SU-DHL-6 (cell line): ENCODE data around the gene CHD2.

Experiments
- H2AFZ ChIP-seq: fragments of 200-600 bp; sonication (generic); 2 replicates; pipeline ENCODE4 v1.6.1; 2014; ENCODE audit warnings: low read depth, mild to moderate bottlenecking, moderate library complexity, mixed read lengths, antibody characterized with exemption, low read length; ENCODE audit not compliant: severe bottlenecking
- H3F3A ChIP-seq: fragments of 200-600 bp; shearing (Covaris generic); 2 replicates; pipeline ENCODE4 v1.6.0; 2016; ENCODE audit warnings: antibody characterized with exemption, mild to moderate bottlenecking; ENCODE audit not compliant: insufficient read depth
- H3K27ac ChIP-seq: fragments of 200-600 bp; sonication (generic); 2 replicates; pipeline ENCODE4 v1.5.1; 2016; ENCODE audit warnings: low read depth, mild to moderate bottlenecking, low read length, moderate library complexity, mixed read lengths
- H3K27me3 ChIP-seq: fragments of 200-600 bp; sonication (generic), shearing (Covaris generic); 2 replicates; pipeline ENCODE4 v1.6.0; 2014; ENCODE audit warnings: mild to moderate bottlenecking, low read length
- H3K36me3 ChIP-seq: fragments of 200-600 bp; sonication (generic); 2 replicates; pipeline ENCODE4 v1.6.1; 2014; ENCODE audit warnings: mild to moderate bottlenecking, low read length, mixed read lengths
- H3K4me2 ChIP-seq: fragments of 300-600, 200-600 bp; shearing (Covaris generic), sonication (generic); 2 replicates; pipeline ENCODE4 v1.6.0; 2014; ENCODE audit warnings: low read length, low read depth, mild to moderate bottlenecking; ENCODE audit not compliant: poor library complexity, severe bottlenecking
- H3K4me3 ChIP-seq: fragments of 200-600 bp; sonication (generic); 2 replicates; pipeline ENCODE4 v1.5.1; 2014; ENCODE audit warnings: antibody characterized with exemption, low read length, mild to moderate bottlenecking, mixed read lengths; ENCODE audit not compliant: insufficient read depth, poor library complexity, severe bottlenecking
- H3K79me2 ChIP-seq: fragments of 200-600 bp; sonication (generic); 2 replicates; pipeline ENCODE4 v1.6.1; 2014; ENCODE audit warnings: mild to moderate bottlenecking, low read length, moderate library complexity; ENCODE audit not compliant: insufficient read depth
- H3K9ac ChIP-seq: fragments of 200-600 bp; sonication (generic); 2 replicates; pipeline ENCODE4 v1.7.0; 2014; ENCODE audit warnings: mild to moderate bottlenecking, low read length
- H3K9me2 ChIP-seq: fragments of 200-600 bp; sonication (generic); replicated peaks from 2 replicates; pipeline ENCODE4 v1.6.1; 2014; ENCODE audit warnings: low read length; ENCODE audit not compliant: insufficient read depth
- H3K9me3 ChIP-seq: fragments of 200-600 bp; sonication (generic); 2 replicates; pipeline ENCODE4 v1.6.1; 2014; ENCODE audit warnings: low read length, mixed read lengths; ENCODE audit not compliant: insufficient read depth
- H4K20me1 ChIP-seq: fragments of 200-600 bp; sonication (generic); 2 replicates; pipeline ENCODE4 v1.6.1; 2014; ENCODE audit warnings: low read depth, mild to moderate bottlenecking, antibody characterized with exemption, low read length, moderate library complexity, mixed read lengths
- EZH2phosphoT487 ChIP-seq: fragments of 200-600 bp; sonication (generic), shearing (Covaris generic); conservative IDR thresholded peaks from 2 replicates; pipeline ENCODE4 v1.6.1; 2018; ENCODE audit warnings: mild to moderate bottlenecking, antibody characterized with exemption, low read length, moderate library complexity, mixed read lengths
- TF ChIP-seq, protein P1 (sequence below): fragments of 200-600 bp; sonication (generic); IDR thresholded peaks from one replicate; pipeline ENCODE4 v1.5.1; 2017; ENCODE audit warnings: antibody characterized with exemption, mild to moderate bottlenecking, low read length, moderate library complexity; ENCODE audit not compliant: insufficient read depth, poor library complexity, severe bottlenecking

CHD2 gene

GRCh38 chr15:93074599-93074998, 174.5 kb downstream of the CHD2 start:
- Histone ChIP-seq H3K4me3 (no peak overlapping the region), H3K9me3 (no peaks in the 10 kb centered on the region), H3K27me3 (no peaks in the 10 kb centered on the region), H3K9me2 (no peaks in the 10 kb centered on the region), H3K36me3 (no peaks in the 10 kb centered on the region), H3K4me2 (no peak overlapping the region), H3K79me2 (no peaks in the 10 kb centered on the region), H4K20me1 (no peaks in the 10 kb centered on the region), H3K27ac (no peak overlapping the region), H2AFZ (no peak overlapping the region), H3F3A (no peaks in the 10 kb centered on the region), H3K9ac (no peak overlapping the region)
- TF ChIP-seq, protein P1, sequence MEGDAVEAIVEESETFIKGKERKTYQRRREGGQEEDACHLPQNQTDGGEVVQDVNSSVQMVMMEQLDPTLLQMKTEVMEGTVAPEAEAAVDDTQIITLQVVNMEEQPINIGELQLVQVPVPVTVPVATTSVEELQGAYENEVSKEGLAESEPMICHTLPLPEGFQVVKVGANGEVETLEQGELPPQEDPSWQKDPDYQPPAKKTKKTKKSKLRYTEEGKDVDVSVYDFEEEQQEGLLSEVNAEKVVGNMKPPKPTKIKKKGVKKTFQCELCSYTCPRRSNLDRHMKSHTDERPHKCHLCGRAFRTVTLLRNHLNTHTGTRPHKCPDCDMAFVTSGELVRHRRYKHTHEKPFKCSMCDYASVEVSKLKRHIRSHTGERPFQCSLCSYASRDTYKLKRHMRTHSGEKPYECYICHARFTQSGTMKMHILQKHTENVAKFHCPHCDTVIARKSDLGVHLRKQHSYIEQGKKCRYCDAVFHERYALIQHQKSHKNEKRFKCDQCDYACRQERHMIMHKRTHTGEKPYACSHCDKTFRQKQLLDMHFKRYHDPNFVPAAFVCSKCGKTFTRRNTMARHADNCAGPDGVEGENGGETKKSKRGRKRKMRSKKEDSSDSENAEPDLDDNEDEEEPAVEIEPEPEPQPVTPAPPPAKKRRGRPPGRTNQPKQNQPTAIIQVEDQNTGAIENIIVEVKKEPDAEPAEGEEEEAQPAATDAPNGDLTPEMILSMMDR, result no peak
- no peak for TF ChIP-seq EZH2phosphoT487

- Histone ChIP-seq H3K4me3 (no peak overlapping the region), H3K9me3 (no peaks in the 10 kb centered on the region), H3K9me2 (no peaks in the 10 kb centered on the region), H4K20me1 (no peaks in the 10 kb centered on the region), H2AFZ (no peak overlapping the region), H3K27me3 (no peaks in the 10 kb centered on the region), H3K36me3 (no peaks in the 10 kb centered on the region), H3K9ac (no peak overlapping the region), H3K79me2 (no peaks in the 10 kb centered on the region), H3F3A (no peaks in the 10 kb centered on the region), H3K27ac (no peak overlapping the region), H3K4me2 (no peak overlapping the region)
- TF ChIP-seq EZH2phosphoT487, result no peak
- TF ChIP-seq, protein P1, result no peak
Measured at GRCh38 chr15:93076217-93076616, 176.1 kb downstream of the CHD2 start.

GRCh38 chr15:93076875-93077274, 176.8 kb downstream of the CHD2 start:
- Histone ChIP-seq H4K20me1 (no peaks in the 10 kb centered on the region), H3K36me3 (no peaks in the 10 kb centered on the region), H2AFZ (no peak overlapping the region), H3K9me2 (no peaks in the 10 kb centered on the region), H3F3A (no peaks in the 10 kb centered on the region), H3K4me2 (no peak overlapping the region), H3K9me3 (no peaks in the 10 kb centered on the region), H3K79me2 (no peaks in the 10 kb centered on the region), H3K4me3 (no peak overlapping the region), H3K9ac (no peak overlapping the region), H3K27ac (no peak overlapping the region), H3K27me3 (no peaks in the 10 kb centered on the region)
- TF ChIP-seq, protein P1, result no peak
- no peak for TF ChIP-seq EZH2phosphoT487
